ENCODE data around the gene DCAF10.

DNA sequence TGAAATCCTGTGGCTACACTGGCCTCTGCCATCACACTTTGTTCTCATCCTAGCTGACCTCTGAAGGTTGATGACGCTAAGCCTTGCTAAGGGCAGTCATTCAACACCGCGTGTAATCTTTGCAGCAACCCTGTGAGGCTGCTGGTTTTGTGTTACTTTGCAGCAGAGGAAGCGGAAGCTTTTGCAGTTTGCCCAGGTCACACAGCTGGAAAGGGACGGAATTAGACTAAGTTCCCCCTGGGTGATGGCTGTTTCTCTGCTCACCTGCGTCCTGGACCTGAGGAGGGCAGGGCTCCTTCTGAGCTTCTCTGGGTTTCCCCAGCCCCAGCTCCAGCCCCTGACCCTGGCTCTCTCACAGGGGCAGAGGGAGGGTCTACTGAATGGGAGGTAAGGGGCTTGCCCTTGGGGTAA lies 110.7 kb downstream of the DCAF10 start:
- TF ChIP-seq PPARA (CRISPR knock-in tag; IDR thresholded peaks at IDR 0.05; ENCODE audit: borderline replicate concordance) (no peak), RARB (CRISPR knock-in tag; IDR thresholded peaks at IDR 0.05) (no peak), ARNTL (CRISPR knock-in tag; IDR thresholded peaks at IDR 0.05; ENCODE audit: borderline replicate concordance, low read depth) (no peak), GLIS3 (CRISPR knock-in tag; IDR thresholded peaks at IDR 0.05) (no peak), ESRRG (CRISPR knock-in tag; IDR thresholded peaks at IDR 0.05) (no peak), ZNF565 (CRISPR knock-in tag; conservative IDR thresholded peaks at IDR 0.05; ENCODE audit: low read depth) (no peak), BACH2 (CRISPR knock-in tag; IDR thresholded peaks at IDR 0.05; ENCODE audit: borderline replicate concordance) (no peak), ZFP3 (CRISPR knock-in tag; IDR thresholded peaks at IDR 0.05) (no peak), ISL1 (CRISPR knock-in tag; IDR thresholded peaks at IDR 0.05) (no peak), ZFP30 (CRISPR knock-in tag; IDR thresholded peaks at IDR 0.05) (no peak)
- TF ChIP-seq, protein P1, sequence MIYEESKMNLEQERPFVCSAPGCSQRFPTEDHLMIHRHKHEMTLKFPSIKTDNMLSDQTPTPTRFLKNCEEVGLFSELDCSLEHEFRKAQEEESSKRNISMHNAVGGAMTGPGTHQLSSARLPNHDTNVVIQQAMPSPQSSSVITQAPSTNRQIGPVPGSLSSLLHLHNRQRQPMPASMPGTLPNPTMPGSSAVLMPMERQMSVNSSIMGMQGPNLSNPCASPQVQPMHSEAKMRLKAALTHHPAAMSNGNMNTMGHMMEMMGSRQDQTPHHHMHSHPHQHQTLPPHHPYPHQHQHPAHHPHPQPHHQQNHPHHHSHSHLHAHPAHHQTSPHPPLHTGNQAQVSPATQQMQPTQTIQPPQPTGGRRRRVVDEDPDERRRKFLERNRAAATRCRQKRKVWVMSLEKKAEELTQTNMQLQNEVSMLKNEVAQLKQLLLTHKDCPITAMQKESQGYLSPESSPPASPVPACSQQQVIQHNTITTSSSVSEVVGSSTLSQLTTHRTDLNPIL (CRISPR knock-in tag; IDR thresholded peaks at IDR 0.05; ENCODE audit: low read depth): no peak
- TF ChIP-seq, protein P2, sequence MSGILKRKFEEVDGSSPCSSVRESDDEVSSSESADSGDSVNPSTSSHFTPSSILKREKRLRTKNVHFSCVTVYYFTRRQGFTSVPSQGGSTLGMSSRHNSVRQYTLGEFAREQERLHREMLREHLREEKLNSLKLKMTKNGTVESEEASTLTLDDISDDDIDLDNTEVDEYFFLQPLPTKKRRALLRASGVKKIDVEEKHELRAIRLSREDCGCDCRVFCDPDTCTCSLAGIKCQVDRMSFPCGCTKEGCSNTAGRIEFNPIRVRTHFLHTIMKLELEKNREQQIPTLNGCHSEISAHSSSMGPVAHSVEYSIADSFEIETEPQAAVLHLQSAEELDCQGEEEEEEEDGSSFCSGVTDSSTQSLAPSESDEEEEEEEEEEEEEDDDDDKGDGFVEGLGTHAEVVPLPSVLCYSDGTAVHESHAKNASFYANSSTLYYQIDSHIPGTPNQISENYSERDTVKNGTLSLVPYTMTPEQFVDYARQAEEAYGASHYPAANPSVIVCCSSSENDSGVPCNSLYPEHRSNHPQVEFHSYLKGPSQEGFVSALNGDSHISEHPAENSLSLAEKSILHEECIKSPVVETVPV (CRISPR knock-in tag; IDR thresholded peaks at IDR 0.05): no peak

Measured in SK-N-SH treated with all-trans-retinoic acid at 6 μM for 48 hours (cell line).